ENCODE data around the gene PDZD8.

DNA sequence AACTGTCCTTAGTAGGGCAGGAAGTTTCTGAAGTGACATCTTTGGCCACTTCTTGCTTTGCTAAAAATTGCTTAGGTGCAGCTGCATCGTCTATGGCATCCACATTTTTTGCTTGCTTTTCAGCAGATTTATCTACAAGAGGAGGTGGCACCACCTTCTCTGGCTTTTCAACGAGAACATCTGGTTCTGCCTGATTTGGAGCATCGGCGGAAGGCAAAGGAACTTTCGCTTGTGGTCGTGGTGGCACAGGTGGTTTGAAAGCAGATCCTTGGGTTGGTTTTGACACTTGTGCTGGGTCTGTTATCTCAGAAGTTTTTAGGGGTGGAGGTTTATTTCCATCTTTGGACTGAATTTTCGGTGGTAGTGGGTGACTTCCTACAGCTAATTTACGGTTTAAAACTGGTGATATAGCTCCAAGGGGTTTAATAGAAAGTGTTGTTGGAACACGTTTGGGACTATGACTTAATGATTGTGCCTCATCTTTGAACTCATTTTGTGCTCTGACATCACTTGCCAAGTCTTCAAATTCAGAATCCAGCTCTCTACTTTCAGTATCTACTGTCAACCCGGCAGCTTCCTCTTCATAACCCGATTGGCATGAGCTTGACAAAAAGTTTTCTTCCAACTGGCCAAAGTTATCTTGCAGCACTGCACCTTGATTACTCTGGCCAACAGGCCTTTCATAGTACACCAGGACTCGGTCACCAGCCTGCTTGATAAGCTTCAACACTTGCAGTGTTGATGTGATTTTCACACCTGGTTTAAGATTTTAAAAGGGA is 90.3 kb downstream of the PDZD8 start:
- TF ChIP-seq EZH2 (IDR thresholded peaks at IDR 0.05): no peak
- TF ChIP-seq, protein P1, sequence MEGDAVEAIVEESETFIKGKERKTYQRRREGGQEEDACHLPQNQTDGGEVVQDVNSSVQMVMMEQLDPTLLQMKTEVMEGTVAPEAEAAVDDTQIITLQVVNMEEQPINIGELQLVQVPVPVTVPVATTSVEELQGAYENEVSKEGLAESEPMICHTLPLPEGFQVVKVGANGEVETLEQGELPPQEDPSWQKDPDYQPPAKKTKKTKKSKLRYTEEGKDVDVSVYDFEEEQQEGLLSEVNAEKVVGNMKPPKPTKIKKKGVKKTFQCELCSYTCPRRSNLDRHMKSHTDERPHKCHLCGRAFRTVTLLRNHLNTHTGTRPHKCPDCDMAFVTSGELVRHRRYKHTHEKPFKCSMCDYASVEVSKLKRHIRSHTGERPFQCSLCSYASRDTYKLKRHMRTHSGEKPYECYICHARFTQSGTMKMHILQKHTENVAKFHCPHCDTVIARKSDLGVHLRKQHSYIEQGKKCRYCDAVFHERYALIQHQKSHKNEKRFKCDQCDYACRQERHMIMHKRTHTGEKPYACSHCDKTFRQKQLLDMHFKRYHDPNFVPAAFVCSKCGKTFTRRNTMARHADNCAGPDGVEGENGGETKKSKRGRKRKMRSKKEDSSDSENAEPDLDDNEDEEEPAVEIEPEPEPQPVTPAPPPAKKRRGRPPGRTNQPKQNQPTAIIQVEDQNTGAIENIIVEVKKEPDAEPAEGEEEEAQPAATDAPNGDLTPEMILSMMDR (IDR thresholded peaks at IDR 0.05): no peak
